ENCODE data around the gene CAPZB. TPM values are rescaled to one million over a fixed set of nuclear protein-coding genes. Genes with fewer than 3 reads are reported as not detected.

The CAPZB gene
- polyA plus RNA-seq, 3 donors, result 290 to 504 (median 407) TPM

DNA sequence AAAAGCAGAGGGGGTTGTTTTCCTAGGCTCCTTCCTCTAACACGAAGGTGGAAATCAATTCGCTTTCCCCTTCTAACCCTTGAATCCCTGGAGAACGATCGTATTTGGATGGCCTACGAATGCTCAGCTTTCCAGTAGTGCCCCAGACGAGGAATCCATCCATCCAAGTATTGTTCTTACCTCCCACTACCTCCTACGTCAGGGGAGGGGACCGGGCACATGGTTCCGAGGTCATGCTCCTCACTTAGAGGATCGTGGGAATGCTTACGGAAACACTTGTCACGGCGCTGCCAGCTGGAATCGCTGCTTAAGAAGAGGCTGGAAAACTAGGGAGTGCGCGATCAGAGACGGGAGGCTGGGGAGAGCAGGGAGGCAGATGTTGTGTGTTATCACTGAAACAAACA is 47.4 kb downstream of the CAPZB start:
- intact Hi-C loops (cut with micrococcal nuclease), result loop anchor here in 1 of 2 donors (5.0 kb wide), 1 partner anchor 39 kb away; no protein-coding TSS in a partner anchor
- peak overlapping the region in 1 of 2 donors; percentile 78 for H3K27ac ChIP-seq (ENCODE audit: low read depth in 1 of 2, low read length in 2 of 2)
- H3K4me1 ChIP-seq (ENCODE audit: control insufficient read depth in 1 of 2, insufficient read depth in 2 of 2, low read length in 2 of 2), result peaks cover 37 to 39% of the 10 kb centered on the region in 2 donors
- H3K36me3 ChIP-seq (replicated peaks in 1 of 2; ENCODE audit: control insufficient read depth in 1 of 2, insufficient read depth in 2 of 2, low read length in 2 of 2), result peaks cover 8 to 41% of the 10 kb centered on the region in 2 donors
- no peak for TF ChIP-seq CTCF (IDR thresholded peaks at IDR 0.05)
- Mint-ChIP-seq H3K27ac (peak overlapping the region in 4 of 7 donors; percentile 32 to 88 (median 81)), H3K36me3 (peaks cover 42 to 57% of the 10 kb centered on the region in 2 donors), H3K27me3 (ENCODE audit: low read depth in 3 of 3) (no peaks in the 10 kb centered on the region), H3K9me3 (no peaks in the 10 kb centered on the region), H3K4me3 (no peak overlapping the region), H3K4me1 (peaks cover 55% of the 10 kb centered on the region)
- peaks cover 99% of the 10 kb centered on the region for H3K79me2 ChIP-seq (ENCODE audit: insufficient read depth, low read length)
- no peaks in the 10 kb centered on the region for H3K9me3 ChIP-seq (replicated peaks in 1 of 2; ENCODE audit: control insufficient read depth in 1 of 2, insufficient read depth in 1 of 2, low read length in 2 of 2)
- 89% methylated on average over 10 of the region's 17 CpGs for WGBS (ENCODE audit: insufficient coverage)
- H3K4me2 ChIP-seq (replicated peaks; ENCODE audit: extremely low read depth, low read length, poor library complexity, severe bottlenecking), result no peak overlapping the region
- H4K20me1 ChIP-seq (ENCODE audit: insufficient read depth, low read length), result peaks cover 100% of the 10 kb centered on the region
- no peak overlapping the region for H3K9ac ChIP-seq (ENCODE audit: insufficient read depth, low read length, poor library complexity, severe bottlenecking)
- H3K27me3 ChIP-seq (ENCODE audit: control insufficient read depth in 2 of 2, insufficient read depth in 2 of 2, low read length in 2 of 2), result no peaks in the 10 kb centered on the region
- H3K4me3 ChIP-seq (replicated peaks in 1 of 3; ENCODE audit: low read depth in 2 of 3, low read length in 3 of 3), result no peak overlapping the region
- no peak overlapping the region for H2AFZ ChIP-seq (ENCODE audit: insufficient read depth, low read depth, low read length, poor library complexity, severe bottlenecking)
- no peak for DNase-seq

DNA sequence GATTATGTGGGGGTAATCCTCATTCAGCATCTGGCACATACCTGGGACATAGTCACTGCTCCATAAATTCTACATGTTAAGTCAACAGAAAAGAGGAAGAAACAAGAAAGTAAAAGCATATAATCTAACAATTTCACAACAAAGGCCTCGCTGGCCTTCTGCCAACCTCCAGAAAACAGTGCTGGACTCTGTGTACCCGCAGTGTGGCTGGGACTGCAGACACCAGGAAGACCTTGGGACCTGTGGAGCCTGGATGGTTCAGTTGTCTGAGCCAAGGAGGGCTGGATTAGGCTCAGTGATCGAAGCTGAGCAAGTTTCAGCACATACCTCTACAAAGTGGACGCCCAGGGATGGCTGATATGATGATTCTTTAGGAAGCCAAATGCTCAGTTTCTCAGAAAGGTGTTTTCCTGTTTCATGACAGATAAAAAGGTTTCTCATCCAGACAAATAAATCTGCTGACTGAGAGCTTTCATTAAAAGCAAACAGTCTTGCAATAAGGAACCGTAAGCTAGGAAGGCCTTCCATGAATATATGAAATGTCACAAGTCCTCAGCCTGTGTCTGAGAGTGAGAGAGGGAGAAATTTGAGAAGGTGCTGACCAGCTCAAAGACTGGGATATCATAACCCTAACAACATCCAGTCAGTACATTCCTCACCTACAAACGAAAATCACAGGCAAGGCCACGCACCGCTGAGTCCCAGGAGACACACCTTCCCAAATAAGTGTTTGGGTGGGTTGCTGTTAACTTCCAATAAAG is 48.4 kb downstream of the CAPZB start:
- WGBS (ENCODE audit: insufficient coverage), result no CpG with 5 or more reads among the region's 8 CpGs
- H3K4me3 Mint-ChIP-seq, result peak overlapping the region in 1 of 2 donors; percentile 33
- H2AFZ ChIP-seq (ENCODE audit: insufficient read depth, low read depth, low read length, poor library complexity, severe bottlenecking), result no peak overlapping the region
- H3K79me2 ChIP-seq (ENCODE audit: insufficient read depth, low read length), result peaks cover 99% of the 10 kb centered on the region
- no peak for TF ChIP-seq CTCF (IDR thresholded peaks at IDR 0.05)
- H3K27ac ChIP-seq (ENCODE audit: low read depth in 1 of 2, low read length in 2 of 2), result peak overlapping the region; percentile 37 to 78
- H3K4me3 ChIP-seq (replicated peaks in 1 of 3; ENCODE audit: low read depth in 2 of 3, low read length in 3 of 3), result peak overlapping the region in 1 of 3 experiments; percentile 5
- H3K4me1 ChIP-seq (ENCODE audit: control insufficient read depth in 1 of 2, insufficient read depth in 2 of 2, low read length in 2 of 2), result peaks cover 37 to 39% of the 10 kb centered on the region in 2 donors
- H3K36me3 Mint-ChIP-seq, result peaks cover 45 to 62% of the 10 kb centered on the region in 2 donors
- H3K36me3 ChIP-seq (replicated peaks in 1 of 2; ENCODE audit: control insufficient read depth in 1 of 2, insufficient read depth in 2 of 2, low read length in 2 of 2), result peaks cover 8 to 47% of the 10 kb centered on the region in 2 donors
- peaks cover 53% of the 10 kb centered on the region for H3K4me1 Mint-ChIP-seq
- H3K9ac ChIP-seq (ENCODE audit: insufficient read depth, low read length, poor library complexity, severe bottlenecking), result no peak overlapping the region
- no peaks in the 10 kb centered on the region for H3K9me3 ChIP-seq (replicated peaks in 1 of 2; ENCODE audit: control insufficient read depth in 1 of 2, insufficient read depth in 1 of 2, low read length in 2 of 2)
- intact Hi-C loops (cut with micrococcal nuclease), result loop anchor here in 1 of 2 donors (5.0 kb wide), 1 partner anchor 40 kb away; no protein-coding TSS in a partner anchor
- H3K27me3 ChIP-seq (ENCODE audit: control insufficient read depth in 2 of 2, insufficient read depth in 2 of 2, low read length in 2 of 2), result no peaks in the 10 kb centered on the region
- DNase-seq, result peak; percentile 77 to 84 (median 77)
- H3K4me2 ChIP-seq (replicated peaks; ENCODE audit: extremely low read depth, low read length, poor library complexity, severe bottlenecking), result peak overlapping the region; percentile 55
- H3K27me3 Mint-ChIP-seq (ENCODE audit: low read depth in 3 of 3), result no peaks in the 10 kb centered on the region
- H3K9me3 Mint-ChIP-seq, result no peaks in the 10 kb centered on the region
- peak overlapping the region; percentile 64 to 92 (median 86) for H3K27ac Mint-ChIP-seq
- H4K20me1 ChIP-seq (ENCODE audit: insufficient read depth, low read length), result peaks cover 100% of the 10 kb centered on the region

All from CD14-positive monocyte (primary cell).